ENCODE data around the gene CDHR2.
"Not testable (repeated sequence)": the region's sequence is repeated elsewhere in the genome, so short reads cannot be mapped to it uniquely, and the experiment has no call there.

CDHR2 gene

DNA sequence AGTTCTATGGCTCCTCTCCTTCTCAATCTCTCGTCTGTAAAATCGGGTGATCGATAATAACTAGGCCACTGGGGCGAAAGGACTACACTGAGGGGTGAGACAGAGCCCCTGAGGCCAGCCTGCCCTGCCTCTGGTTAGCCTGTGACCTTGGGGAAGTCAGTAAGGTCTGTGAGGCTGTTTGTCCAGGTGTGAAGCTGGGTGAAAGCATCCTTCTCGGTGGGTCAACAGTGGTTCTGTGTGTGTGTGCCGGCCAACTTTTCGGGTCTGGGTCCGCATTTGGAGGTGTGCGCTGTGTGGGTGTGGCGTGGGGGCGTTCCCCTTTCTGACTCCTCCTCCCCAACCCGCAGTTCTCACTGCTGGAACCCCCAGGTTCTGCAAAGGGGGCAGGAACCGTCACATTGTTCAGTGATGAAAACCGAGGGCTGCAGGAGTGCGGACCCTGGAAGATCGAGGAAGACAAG lies 7.0 kb upstream of the CDHR2 start:
- no peak for DNase-seq (ENCODE audit: low spot score)

DNA sequence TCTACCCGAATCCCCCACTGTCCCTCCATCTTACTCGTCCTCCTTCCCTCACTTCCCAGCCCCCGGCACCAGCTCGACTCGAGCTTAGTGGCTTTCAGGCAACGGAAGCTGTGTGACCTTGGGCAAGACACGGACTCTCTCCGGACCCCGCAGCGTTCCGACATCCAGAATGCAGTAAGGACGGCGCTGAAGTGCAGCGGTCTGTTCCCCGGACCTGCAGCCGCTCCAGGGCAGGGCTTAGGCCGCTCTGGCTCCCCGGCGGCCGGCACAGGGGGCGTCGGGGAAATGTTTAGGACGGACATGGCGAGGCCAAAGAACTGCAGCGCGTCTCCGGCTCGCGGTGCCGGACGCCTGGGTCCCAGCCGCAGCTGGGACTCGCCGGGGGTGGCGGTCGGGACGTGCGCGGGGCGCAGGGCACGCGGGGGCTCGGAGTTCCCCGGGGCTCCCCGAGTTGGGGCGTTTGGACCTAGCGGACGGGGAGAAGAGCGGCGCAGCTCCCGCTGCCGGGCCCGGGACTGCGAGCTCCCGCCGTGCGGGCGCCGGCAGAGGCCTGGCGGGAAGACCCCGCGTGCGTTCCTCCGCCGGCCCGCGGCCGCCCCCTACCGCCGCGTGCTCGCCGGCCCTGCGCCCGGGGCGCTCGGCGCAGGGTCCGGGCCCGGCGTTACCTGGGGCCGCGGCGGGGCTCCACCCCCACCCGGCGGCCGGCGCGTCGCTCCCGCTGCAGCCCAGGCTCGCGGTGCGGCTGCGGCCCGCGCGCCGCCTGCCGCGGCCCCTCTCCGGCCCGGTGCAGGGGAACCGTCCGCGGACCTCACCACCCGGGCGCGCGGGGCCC lies 6.3 kb upstream of the CDHR2 start:
- no peak for DNase-seq (ENCODE audit: low spot score)

DNA sequence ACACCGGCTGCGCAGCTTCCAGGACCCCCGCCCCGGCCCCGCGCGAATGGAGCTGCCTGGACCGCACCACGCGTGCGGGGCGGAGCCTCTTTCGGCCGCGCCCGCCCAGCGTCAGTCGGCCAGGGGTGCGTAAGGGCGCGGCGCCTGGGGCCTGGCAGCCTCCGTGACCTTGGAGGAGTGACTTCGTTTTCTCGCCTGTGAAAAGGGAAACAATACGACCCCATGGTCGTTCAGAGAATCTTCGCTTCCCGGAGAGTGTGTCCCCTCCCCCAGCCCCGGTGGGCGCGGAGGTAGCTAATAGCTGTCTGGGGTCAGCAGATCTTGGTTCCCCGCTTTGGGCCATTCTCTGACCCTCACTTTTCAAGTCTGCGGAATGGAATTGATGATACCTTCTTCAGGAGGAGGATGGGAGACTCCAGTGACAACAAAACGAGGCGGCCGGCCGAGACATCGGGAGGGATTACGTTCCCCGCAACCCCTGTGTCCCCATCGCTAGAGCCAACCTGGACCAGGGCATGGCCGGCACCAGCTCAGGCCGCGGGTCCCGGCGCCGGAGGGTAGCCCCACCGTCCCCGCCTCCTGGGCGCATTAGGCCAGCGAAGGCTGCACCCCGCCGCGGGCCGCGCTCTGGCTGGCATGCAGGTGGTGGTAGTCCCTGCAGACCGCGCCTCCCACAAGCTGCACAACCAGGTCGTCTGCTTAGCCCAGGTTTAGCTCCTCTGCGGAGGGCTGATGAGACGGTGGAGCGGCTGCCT lies 5.5 kb upstream of the CDHR2 start:
- peak; percentile 59 for DNase-seq (ENCODE audit: low spot score)

DNA sequence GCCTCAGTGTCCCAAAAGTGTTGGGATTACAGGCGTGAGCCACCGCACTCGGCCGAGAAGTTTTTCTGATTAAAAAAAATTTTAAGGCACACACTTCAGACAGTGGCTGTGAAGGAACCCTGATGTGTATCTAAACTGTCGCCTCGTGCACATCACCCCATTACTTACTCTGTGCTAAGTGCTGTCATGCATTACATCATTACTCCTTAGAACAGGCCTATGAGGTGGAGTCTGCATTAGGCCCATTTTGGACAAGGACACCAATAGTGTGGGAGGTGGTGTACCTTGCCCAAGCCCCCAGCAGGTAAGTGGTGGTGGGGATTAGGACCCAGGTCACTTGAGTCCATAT lies 3.8 kb upstream of the CDHR2 start:
- DNase-seq (ENCODE audit: low spot score) = no peak

DNA sequence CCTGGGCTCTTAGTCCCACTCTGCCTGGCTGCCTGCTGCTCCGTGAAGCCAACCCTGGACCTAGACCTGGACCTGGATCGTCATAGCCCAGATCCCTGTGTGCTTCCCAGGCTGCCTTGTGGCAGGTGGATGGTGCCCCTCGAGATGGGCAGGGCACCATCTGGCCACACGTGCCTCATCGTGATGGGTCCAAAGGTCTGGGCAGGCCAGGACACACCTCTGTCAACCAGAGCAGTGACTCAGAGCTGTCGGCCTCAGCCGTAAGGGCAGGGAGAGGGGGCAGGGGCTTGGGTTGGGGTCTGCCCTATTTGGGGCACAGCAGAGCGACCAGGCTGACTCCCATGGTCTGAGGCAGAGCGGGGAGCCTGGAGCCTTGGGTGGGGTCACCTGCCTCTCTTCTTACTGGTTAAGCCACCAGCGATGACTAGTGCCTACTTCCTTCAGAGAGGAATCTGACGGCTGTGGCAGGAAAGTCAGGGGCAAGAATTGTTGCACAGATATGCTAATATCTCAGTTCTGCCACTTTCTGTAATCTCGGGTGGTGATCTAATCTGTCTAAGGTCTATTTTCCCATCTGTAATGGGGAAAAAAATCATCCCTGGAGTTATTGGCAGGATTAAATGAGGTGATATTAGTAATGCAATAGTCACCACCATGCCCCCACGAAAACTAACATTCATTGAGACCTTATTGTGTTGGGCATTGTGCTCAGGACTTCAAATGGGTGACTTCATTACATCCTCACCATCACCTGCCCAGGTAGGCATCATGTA lies 3.2 kb upstream of the CDHR2 start:
- DNase-seq (ENCODE audit: low spot score) = no peak

DNA sequence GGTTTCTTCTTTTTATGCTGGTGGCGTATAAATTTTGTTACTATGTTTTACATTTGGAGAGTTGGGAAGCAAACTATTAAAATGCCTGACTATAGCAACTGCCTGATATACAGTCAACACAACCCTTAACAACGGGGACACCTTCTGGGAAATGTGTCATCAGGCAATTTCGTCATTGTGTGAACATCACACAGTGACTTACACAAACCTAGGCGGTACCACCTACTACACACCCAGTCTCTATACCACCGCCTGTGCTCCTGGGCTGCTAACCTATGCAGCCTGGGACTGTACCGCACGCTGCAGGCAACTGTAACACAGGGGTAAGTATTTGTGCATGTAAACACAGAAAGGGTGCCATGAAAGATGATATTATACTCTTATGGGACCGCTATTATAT lies 1.3 kb upstream of the CDHR2 start:
- no peak for DNase-seq (ENCODE audit: low spot score)

DNA sequence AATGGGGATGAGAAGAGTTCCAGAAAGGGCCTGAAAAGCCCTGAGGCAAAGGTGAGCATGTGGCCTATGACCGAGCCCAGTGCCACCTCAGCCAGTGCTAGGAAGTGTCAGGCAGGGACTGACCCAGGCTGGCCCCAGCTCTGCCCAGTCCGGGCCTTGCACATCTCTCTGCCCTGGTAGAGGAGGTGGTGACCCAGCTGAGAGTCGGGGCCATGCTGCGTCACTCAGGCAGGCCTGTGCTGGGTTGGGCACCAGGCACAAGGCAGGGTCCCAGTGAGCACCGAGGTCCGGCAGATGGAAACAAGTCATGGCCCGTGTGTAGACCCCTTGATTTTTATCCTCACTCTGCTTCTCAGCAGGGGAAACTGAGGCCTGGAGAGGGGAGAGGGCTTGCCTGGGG lies 729 bp downstream of the CDHR2 start:
- DNase-seq (ENCODE audit: low spot score) = no peak

DNA sequence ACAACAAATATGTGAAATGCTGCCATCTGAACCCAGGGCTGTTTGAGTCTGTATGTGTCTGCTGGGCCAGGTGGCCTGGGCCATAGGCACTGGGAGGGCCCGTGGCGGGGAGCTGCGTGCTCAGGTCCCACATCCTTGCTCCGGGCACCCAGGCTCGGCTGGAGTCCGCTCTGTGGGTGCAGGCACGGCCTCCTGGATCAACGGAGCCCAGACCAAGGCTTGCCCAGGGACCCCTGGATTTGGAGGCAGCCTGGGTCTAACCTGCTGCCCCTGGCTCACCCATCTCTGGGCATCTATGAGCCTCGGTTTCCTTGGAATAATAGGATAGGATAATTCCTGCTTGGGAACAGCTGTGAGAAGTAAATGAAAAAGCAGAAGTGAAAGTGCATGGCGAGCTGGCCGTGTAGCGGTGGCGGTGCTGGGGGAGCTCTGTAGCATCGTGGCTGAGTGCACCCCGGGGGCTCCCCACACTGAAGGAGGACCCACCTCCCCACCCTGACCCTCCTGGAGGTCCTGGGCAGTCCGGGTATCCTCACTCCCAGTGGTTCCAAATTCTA lies 1.2 kb downstream of the CDHR2 start:
- DNase-seq (ENCODE audit: low spot score) = no peak

DNA sequence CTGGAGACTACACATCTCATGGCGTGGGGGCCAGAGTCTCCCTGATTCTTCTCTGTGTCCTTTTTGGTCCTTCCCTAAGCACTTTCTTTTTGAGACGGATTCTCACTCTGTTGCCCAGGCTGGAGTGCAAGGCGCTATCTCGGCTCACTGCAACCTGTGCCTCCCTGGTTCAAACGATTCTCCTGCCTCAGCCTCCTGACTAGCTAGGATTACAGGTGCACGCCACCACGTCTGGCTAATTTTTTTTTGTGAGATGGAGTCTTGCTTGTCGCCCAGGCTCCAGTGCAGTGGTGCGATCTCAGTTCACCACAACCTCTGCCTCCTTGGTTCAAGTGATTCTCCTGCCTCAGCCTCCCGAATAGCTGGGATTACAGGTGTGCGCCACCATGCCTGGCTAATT lies 1.8 kb downstream of the CDHR2 start:
- DNase-seq (ENCODE audit: low spot score) = not testable (repeated sequence)

DNA sequence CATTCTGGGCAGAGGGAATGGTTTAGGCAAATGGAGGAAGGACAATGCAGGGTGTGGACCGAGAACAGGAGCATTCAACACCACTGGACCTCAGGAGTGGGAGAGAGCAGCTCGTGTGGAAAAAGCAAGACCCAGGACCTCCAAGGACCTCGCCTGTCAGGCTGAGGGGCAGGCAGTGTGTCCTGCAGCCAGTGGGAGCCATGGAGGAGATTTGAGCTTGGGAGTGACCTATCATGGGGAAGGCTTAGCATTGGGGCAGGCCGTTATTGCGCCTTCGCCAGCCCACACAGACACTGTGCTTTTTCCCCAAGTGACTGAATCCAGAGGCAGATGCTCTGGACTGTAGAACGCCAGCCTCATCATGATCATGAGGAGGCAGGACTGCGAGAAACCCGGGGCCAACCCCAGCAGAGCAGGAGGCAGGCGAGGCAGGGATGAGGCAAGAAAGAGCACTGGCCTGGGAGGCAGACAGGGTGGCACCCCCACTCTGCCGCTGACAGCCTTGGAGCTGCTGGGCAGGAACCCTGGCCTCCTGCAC lies 3.3 kb downstream of the CDHR2 start:
- DNase-seq (ENCODE audit: low spot score) = no peak

DNA sequence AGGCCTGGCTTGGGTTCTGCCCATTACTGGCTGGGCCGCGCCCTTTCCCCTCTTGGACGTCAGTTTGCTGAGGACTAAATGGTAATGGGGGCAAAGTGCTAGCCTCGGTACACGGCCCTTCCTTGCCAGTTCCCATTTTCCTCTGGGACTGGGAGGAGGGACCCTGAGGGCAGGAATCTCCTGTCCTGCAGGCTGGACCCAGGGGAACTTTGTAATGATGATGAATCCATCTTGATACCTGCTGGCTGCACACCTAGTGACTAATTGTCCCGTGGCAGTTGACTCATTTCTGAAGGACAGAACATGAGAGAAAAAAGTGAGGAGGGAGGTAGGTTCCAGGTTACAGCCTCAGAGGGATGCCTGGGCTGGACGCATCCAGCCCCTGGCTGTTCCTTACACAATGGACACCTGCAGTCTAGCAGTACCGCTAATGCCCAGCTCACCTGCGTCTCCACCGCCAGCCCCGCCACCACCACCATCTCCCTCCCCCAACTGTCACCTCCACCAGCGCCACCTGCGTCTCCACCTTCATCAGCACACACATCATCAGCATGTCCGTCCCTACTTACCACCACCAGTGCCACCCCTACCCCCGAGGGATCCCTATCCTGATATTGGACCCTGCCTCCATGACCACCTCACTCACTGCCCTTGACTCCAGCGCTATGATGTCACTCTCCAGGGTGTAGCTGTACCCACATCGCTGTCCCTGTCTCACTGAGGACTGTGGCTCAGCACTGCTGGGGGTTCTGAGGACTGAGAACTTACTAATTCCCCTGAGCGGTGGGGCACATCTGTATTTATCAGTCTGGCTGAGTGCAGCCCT lies 4.3 kb downstream of the CDHR2 start:
- DNase-seq (ENCODE audit: low spot score) = no peak

DNA sequence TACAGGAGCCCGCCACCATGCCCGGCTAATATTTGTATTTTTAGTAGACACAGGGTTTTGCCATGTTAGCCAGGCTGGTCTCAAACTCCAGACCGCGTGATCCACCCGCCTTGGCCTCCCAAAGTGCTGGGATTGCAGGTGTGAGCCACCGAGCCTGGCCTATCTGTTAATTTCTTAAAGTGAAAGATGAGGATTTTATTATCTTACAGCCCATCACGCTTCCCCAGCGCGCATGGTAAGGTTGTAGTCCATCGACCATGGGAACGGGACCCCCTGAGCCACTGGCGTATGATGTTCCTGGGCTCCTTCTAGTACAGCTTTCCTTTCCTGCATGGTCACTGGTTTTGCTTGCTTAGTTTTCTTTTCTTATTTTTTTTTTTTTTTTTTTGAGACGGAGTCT lies 8.7 kb downstream of the CDHR2 start:
- no peak for DNase-seq (ENCODE audit: low spot score)

DNA sequence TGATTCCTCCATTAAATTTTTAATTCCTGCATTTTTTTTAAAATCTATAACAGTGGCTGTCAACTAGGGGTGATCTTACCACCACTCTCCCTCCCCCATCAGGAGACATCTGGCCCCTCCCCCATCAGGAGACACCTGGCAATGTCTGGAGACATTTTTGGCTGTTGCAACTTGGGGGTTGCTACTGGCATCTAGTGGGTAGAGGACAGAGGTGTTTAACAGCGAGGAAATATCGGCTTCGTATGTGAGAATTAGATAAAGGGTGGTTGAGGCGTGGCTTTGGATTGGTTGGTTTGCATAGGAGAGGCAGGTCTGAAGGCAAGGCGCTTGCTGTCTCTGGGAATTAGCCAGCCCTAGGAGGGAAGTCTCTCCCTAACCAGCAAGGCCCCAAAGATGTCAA lies 10.5 kb downstream of the CDHR2 start:
- no peak for DNase-seq (ENCODE audit: low spot score)

DNA sequence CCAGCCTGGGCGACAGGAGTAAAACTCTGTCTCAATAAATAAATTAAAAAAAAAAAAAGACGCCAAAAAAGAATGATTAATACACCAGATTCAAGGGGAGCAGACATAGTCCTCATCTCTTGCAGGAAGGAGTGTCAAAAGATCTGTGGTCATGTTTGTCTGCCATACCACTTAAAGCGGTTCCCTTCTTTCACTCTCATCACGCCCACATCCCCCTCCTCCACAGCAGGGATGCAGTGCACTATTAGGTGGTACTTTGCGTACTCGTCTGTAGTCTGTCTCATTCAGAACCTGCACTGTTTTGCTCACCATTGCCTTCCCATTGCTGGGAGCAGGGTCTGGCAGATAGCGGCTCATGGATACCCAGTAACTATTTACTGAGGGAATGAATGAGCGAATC lies 11.2 kb downstream of the CDHR2 start:
- no peak for DNase-seq (ENCODE audit: low spot score)

DNA sequence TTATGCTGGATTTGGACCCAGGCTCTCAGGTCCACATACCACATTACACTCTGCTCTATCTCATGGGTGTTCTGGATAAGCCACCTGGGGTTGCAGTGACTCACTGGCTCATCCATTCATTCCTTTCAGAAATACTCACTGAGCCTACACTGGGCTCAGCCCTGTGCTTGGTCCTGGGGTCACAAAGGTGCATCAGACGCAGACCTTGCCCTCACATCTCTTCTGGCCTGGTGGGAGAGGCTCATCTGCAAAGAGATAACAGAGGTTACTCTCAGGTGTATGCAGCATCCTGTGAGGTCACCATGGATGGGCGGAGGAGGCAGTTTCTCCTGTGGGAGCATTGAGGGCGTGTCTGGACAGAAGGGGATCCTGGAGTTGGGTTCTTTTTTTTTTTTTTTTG lies 12.1 kb downstream of the CDHR2 start:
- no peak for DNase-seq (ENCODE audit: low spot score)

DNA sequence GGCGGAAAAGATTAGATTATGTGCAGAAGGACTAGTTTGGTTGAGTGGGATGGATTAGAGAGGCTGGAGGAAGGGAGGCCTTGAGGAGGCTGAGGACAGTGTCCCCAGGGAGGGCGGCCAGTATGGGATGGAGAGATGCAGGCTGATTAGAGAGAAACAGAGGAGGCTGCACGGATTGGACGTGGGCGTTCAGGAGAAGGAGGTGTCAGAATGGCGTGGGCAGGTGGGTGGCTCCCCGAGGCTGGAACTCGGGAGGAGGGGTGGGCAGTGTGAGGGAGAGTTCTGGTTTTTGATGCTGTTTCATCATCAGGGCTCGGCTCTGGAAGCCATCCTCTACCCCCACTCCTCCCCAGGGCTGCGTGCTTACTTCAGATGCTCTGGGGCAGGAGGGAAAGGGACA lies 13.0 kb downstream of the CDHR2 start:
- DNase-seq (ENCODE audit: low spot score) = no peak

DNA sequence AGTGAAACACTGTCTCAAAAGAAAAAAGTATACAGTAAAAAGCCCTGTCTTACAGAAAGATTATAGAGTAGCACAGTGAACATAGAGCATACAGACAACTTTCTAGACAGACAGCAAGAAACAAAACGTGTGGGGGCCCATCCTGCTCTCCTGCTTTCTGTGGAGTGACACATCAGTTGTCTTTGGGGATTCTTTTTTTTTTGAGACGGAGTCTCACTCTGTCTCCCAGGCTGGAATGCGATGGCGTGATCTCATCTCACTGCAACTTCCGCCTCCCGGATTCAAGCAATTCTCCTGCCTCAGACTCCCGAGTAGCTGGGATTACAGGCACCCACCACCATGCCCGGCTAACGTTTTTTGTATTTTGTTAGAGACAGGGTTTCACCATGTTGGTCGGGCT lies 14.9 kb downstream of the CDHR2 start:
- DNase-seq (ENCODE audit: low spot score) = no peak

DNA sequence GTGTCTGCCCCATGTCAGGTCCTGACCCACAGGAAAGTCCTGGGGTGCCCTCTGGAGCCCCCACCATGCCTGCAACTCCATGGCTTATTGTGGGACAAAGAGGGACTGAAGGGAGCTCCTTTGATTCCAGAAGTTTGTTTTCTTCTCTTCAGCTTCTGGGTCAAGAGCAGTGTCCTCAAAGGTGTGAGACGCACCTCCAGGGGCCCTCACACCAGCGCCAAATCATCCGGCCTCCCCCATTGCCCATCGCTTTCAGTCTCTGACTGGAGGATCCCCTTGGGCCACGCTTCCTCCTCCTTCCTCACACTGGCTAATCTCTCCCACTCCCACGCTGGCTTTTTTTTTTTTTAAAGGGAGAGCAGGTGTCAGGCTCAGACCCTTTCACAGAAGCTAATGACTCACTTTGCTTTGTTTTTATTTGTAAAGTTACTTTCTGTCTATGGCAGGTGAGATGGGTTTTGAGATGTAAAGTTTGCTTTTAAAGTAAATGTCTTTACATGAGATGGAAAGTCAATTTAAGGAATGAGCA lies 16.7 kb downstream of the CDHR2 start:
- no peak for DNase-seq (ENCODE audit: low spot score)

DNA sequence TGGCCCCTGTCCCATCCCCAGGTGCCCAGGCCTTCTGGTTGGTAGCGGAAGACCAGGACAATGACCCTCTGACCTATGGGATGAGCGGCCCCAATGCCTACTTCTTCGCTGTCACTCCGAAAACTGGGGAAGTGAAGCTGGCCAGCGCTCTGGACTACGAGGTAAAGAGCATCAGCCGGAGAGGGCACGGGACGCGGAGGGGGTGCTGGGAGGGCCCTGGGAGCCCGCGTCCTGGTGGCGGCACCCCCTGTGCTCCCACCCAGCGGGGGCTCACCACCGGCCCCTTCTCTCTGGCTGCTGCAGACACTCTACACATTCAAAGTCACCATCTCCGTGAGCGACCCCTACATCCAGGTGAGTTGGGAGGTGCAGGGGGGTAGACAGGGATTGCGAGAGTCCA lies 19.5 kb downstream of the CDHR2 start:
- no peak for DNase-seq (ENCODE audit: low spot score)

DNA sequence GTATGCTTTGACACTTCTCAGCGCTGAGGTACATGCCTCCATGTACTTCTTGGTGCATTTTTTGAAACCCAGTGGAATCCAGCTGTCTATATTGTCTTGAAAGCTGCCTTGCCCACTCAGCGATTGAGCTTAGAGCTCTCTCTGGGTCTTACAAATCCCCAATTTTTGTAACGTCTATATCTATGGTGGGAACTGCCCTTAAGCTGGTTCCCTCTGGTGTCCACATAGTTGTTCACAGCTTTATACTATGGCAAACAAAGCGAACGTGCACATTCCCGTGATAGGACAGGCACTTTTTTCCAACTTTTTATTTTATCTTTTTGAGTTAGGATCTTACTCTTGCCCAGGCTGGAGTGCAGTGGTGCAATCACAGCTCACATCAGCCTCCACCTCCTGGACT lies 20.9 kb downstream of the CDHR2 start:
- DNase-seq (ENCODE audit: low spot score) = no peak

Data from globus pallidus (tissue), 1 donor.